HG02852 (cell line): Measurements from ENCODE around the gene PXDC1.
"Not testable (repeated sequence)": the region's sequence is repeated elsewhere in the genome, so short reads cannot be mapped to it uniquely, and the experiment has no call there.

Experiments used
- ATAC-seq: cut with Tn5 transposase; IDR thresholded peaks from one replicate; pipeline ENCODE4 v1.9.1; 2021; ENCODE audit warnings: mild to moderate bottlenecking, moderate library complexity; ENCODE audit not compliant: unreplicated experiment

The PXDC1 gene

DNA sequence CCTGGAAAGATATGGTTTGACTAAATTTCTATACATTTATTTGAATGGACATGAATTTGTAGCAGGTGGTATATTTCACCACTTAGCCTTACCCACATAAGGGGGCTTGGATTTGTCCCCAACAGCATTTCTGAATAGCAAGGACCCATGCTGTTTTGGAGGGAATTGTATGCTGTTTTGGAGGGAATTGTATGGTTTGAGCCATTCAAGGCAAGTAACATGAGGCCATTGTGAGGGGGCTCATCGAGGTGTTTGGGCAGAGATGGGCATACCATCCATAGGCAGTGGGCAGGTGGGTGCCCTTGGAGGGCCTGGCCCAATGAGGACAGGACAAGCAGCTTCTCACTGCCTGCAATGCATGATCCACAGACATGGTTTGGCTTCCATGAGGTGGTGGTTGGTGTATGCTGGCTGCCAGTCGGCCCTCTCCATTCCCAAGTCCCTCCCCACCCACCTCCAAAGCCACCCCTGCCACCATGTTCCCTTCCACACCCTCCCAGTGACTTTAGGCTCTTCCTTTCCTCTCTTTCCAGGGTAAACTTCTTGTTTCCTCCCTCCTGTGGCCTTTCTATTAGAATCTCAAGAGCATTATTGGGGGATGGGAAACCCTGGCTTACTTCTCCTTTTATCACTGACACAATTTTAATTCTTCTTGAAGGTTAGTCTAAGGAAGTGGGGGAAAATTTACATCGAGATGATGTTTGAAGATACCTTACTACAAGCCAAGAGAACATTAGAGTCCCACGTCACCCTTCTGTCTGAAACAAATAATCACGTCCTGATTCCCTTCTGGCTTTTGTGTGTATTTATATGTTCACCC is 13.2 kb upstream of the PXDC1 start:
- no peak for ATAC-seq

DNA sequence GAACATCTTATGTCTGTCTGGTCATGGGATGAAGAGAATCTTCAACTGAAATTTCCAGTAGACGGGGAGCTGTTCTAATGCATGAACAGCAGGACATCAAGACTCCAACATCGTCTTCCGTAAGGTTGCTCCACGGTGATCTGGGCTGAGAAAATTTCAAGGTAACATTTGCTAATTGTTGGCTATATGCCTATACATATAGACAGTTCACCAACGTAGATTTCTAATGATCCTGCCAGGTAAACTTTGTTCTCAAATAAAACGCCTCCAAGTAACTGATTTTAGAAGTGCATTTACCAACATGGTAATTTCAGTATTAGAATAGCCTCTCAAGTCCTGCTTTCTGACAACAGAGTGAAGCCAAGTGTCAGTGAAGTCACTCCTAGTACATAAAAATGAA is 11.3 kb upstream of the PXDC1 start:
- ATAC-seq, result no peak

DNA sequence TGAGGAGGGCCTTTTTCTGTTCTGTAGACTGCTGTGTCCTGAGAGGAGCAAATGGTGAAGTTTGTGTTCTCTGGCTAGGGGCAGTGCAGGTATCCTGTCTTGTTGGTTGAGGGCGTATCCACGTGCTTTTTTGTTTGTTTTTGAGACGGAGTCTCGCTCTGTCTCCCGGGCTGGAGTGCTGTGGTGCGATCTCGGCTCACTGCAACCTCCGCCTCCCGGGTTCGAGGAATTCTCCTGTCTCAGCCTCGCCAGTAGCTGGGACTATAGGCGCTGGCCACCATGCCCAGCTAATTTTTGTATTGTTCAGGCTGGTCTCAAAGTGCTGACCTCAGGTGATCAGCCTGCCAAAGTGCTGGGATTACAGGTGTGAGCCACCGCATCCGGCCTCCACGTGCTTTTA is 10.8 kb upstream of the PXDC1 start:
- no peak for ATAC-seq

DNA sequence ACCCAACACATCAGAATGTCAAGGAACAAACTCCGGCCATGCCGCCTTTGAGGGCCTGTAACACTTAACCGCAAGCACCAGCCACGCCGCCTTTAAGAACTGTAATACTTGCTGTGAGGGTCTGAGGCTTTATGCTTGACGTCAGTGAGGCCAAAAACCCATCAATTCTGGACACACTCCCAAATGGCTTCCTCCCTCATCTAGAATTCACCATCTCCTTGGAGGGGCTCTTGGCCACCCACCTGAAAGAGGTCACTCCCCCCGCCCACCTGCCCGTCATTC is 10.4 kb upstream of the PXDC1 start:
- ATAC-seq, result no peak

DNA sequence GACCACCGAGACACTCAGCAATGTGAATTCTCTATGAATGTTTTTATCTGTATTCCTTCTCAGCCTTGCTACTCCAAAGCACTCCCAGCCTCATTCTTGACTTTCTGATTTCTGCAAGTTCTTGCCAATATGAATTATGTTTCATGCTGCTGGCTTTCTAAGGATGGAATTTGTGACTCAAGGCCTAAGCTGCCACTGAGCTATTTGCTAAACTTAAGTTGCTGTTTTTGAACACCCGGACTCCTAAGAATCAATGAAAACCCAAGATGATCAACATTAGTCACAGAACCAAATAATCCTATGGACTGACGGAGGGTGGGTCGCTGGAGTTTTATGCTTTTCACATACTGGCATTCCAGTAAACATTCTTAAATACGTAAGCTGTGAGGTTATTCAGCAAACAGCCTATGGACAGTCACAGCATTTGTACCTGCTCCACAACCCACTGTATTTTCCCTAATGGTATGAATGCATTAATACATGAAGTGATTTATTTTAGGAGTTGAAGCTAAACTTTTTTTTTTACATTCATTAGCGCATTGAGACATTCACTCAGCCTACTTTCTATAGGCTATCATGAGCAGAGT is 8.2 kb upstream of the PXDC1 start:
- ATAC-seq, result no peak

DNA sequence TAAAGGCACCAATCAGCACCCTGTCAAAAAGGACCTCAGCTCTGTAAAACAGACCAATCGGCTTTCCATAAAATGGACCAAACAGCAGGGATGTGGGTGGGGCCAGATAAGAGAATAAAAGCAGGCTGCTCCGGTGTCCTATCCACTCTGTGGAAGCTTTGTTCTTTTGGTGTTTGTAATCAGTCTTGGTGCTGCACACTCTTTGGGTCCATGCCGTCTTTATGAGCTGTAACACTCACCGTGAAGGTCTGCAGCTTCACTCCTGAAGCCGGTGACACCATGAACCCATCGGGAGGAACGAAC is 7.3 kb upstream of the PXDC1 start:
- no peak for ATAC-seq

DNA sequence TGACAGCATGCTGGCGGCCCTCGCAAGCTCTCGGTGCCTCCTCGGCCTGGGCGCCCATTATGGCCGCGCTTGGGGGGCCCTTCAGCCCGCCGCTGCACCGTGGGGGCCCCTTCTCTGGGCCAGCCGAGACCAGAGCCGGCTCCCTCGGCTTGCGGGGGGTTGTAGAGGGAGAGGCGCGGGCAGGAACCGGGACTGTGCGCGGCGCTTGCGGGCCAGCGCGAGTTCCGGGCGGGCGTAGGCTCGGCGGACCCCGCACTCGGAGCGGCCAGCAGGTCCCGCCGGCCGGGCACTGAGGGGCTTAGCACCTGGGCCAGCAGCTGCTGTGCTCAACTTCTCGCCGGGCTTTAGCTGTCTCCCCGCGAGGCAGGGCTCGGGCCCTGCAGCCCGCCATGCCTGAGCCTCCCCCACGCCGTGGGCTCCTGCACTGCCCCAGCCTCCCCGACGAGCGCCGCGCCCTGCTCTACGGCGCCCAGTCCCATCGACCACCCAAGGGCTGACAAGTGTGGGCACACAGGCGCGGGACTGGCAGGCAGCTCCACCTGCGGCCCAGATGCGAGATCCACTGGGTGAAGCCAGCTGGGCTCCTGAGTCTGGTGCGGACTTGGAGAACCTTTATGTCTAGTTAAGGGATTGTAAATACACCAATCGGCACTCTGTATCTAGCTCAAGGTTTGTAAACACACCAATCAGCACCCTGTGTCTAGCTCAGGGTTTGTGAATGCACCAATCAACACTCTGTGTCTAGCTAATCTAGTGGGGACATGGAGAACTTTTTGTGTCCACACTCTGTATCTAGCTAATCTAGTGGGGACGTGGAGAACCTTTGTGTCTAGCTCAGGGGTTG is 6.7 kb upstream of the PXDC1 start:
- not testable (repeated sequence) for ATAC-seq

DNA sequence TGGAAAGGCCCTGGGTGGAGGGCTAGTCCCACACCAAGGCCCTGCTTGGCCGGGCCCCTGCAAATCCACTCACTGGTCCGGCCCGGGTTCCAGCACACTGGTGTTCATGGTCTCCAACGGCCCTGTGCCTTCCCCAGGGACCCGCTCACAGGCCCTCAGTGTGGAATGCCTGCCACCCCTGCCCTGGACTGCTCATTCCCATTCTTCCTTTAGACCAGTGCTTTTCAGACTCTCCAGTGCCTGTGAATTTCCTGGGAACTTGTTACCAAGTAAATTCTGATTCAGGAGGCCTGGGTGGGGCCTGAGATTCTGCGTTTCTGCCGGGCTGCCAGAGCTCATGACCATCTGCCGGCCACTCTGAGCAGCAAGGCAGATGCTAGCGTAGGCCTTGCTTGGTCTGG is 5.7 kb upstream of the PXDC1 start:
- no peak for ATAC-seq

DNA sequence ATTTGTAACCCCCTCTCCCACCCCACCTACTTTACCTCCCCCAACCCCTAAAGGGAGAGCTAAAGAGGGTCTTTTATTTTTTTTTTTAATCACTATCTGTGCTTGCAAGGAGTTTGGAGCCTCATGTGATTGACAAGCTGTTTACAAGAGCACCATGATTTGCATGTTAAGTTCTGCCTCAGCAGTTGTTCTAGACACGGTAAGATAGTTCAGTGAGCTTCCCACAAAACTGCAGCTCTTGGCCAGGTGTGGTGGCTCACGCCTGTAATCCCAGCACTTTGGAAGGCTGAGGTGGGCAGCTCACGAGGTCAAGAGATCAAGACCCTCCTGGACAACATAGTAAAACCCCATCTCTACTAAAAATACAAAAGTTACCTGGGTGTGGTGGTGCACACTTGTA is 5.0 kb upstream of the PXDC1 start:
- ATAC-seq, result no peak

DNA sequence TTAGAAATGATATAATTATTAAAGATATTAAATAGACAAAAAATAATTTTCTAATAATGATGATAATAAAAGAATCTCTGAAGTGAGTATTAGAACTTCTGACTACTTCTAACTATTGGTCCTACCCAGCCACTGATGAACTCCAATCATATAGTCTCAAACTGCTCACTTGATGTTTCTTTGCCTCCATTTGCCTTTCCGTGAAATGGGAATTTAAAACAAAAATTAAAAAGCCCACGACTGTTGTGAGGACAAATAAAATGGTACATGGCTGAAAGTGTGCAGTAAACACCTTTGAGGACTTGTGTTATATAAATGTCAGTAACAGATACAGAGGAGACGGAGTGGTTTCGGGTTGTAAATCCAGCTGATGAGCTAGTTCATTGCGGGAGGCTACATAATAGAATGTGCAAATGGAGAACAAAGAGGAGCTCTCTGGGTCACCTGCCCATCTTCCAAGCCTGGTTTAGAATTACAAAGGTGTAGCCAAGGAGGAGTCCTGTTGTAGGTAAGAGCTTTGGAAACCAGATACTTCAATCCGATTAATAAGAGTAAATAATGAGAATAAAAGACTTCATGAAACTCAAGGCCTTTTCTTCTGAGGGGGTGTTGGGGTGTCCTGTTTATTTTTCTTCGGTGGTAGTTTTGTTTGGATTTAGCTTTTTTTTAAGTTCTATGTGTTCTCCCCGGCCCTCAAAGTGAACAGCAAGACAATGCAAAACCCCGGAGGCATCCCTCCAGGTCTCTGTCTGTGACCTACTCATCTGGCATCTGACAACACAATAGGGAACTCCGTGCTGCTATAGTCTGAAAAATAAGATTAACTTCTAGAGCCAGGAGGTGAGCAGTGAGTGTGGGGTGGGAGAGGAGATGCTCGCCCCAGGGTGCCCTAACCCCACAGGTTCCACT is 4.4 kb upstream of the PXDC1 start:
- no peak for ATAC-seq

DNA sequence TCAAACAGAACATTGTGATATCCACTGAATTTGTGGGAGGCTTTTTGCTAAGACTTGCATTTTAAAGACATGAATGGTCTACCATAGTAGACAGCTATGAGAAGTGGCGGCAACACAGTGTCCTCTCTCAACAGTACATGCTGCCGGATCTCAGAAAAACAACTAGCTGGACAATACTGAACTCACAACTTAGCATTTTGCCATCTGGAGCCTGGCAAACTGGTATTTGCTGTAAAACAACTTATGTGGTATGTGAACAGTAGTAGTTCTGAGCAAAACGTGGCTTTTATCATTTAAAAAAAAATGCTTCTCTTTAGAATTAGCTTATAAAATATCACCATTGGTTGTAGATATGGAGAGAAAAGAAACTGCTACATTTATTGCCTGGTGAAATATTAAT is 3.3 kb upstream of the PXDC1 start:
- ATAC-seq, result no peak

DNA sequence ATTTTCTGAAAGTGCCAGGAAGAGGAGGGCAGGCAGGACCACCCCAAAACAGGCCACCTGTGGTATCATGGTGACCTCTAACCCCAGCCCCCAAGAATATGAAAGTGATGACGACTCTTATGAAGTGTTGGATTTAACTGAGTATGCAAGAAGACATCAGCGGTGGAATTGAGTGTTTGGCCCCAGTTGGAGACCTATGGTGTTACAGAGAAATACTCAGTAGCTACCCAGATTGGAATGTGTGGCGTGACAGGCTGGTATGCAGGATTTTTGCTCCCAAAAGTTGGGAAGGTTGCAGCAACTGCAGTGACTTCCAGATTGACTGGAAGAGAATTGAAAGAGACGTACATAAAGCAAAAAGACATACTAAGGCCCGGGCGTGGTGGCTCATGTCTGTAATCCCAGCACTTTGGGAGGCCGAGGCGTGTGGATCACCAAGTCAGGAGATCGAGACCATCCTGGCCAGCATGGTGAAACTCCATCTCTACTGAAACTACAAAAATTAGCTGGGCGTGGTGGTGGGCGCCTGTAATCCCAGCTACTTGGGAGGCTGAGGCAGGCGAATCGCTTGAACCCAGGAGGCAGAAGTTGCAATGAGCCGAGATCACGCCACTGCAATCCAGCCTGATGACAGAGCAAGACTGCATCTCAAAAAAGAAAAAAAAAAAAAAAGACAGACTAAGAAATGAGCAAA is 2.7 kb upstream of the PXDC1 start:
- not testable (repeated sequence) for ATAC-seq

DNA sequence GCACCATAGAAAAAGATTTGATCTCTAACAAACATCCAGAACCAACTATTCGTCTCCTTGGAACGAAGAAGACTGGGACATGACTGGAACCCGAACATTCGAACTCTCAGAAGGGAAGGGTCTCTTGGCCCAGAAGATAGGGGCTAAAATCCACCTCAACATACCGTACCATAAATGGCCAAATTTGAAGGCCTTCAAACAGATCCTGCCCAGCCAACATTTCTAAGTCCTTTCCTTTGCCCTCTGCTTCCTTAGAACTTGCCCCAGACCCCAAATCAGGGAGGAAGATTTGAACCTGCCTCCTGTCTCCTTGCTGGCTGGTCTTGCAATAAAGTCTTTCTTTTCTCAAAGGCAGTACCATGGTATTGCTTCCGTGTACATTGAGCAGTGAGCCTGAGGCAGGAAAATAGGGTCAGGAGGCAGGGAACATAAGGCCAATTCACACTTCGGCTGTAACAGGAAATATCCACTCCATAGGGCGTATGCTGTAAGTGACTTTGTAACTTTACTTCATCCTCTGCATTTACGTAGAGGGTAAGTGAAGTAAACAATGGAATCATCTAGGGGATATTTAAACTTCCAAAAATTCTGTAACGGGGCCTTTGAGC is 1.8 kb upstream of the PXDC1 start:
- ATAC-seq, result no peak

DNA sequence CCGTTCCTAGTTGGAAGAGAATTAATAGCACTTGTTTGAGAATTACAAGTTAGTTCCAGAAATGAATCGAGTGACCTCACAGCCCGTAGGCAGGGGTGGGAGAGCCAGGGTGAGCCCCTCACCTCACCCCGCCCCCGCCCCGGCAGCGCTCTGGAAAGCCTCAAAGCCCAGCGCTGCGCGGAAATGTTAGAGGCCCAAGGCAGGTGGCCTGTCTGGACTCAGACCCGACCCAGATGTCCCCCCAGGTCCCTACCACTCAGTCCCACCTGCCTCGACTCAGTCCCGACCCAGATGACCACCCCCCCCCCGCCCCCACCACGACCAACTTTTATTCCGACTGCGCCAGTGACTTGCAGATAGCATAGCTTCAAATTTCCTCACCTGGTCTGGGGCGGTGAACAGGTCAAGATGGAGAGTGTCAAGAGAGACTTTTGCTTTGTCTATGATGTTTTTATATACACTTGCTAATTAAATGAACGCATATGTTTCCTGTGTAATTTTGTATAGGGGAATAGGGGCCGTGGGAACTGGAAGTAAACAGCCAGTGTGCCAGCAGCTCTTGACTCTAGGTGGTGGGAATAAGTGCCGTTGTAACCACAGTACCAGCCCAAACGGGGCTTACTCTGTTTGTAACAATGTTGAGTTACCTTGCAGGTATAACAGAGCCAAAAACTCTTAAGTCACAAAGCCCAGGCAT is 1.2 kb upstream of the PXDC1 start:
- ATAC-seq, result no peak

DNA sequence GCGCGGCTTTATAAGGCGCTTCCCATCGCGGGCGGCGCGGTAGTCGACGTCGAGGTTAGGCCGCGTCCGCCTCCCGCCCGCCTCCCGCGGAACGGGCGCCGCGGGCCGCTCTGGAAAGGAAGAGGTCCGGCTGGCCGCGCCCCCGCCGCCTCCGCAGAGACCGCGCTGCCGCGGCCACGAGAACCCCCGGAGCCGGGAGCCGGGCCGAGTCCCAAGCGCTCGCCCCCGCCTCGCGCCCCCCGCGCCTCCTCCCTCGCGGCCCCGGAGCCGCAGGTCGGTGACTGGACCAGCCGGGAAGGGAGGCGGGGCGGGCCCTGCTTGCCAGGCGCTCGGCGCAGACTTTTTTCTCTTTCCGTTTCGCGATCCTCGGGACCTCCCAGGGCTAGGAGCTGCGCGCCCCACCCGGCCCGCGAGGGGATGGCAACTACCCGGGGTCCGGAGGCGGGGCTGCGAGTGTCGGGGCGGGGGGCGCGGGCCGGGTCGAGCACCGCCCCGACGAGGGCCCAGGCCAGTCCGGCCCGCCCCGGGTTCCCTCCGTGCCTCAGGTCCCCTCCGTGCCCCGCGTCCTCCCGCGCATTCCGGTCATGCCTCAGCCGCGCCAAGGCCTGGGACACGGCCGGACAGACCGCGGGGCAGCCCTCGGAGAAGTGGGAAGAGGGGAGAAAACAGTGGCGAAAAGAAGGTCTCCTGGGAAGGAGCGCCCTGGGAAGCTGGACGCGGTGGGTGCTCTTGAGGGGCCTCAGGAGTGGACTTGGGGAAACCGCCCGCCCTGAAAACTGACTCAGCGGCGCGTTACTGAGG is 417 bp upstream of the PXDC1 start:
- peak; percentile 69 for ATAC-seq

DNA sequence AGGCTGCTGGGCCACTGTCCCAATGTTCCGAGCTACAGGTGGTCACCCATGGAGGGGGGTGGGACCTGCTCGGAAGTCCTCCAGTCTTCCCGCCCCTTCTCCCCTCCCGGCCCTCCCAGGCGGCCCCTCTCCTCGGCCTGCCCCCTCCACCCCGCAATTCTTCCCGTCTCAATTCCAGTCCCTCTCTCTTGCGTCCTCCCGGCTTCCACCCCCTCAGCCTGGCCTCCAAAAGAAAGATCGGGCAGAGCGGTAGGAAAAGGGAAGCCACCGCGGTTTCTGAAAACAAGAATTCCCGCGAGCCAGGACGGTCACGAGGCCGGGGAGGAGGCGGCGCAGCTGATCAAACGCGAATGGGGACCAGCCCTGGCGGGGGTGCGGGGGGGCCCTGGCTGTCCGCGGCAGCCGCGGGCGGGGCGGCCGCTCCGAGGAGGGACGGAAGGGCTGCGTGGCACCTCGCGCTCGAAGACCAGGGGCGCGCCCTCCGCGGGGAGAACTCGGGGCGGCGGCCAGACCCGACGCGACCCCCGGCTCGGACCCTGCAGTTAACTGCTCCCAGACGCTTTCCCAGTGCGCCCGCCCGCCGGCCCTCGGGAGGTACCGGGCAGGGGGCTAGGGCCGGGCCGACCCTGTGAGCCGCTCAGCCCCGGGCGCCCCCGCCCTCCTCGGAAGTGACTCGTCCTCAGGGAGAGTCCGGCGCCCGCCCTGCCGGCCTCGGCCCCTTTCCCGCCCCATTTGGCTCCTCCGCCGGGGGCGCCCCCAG is 1.0 kb downstream of the PXDC1 start:
- ATAC-seq, result peak; percentile 15

DNA sequence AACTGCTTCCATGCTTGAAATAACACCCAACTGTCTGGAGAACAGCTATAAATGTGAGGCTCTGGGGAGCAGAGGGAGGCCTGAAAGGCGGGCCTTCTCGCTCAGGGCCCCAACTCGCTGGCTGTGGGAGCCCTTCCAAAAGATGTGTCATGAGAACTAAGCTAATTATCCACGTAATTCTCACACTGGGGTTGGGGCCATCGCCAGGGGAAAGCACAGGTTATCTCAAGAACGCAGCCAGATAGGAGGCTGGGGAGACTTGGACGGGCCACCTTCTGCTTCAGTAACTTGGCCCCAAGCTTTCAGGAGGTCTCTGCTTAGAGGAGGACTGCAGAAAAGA is 1.6 kb downstream of the PXDC1 start:
- ATAC-seq, result no peak
